ENCODE results near the gene MRPL10. TPM values are rescaled to one million over a fixed set of nuclear protein-coding genes. Genes with fewer than 3 reads are reported as not detected.
"Not testable (repeated sequence)": the region's sequence is repeated elsewhere in the genome, so short reads cannot be mapped to it uniquely, and the experiment has no call there.

MRPL10 gene
- total and polyA plus RNA-seq, 12 donors, result 44.2 to 72.3 (median 61.9) TPM

- intact Hi-C loops (cut with DNase I), result loop anchor here in 1 of 10 donors (5.0 kb wide), 1 partner anchor 112 kb away; no protein-coding TSS in a partner anchor
- Histone ChIP-seq H3K27ac (no peak overlapping the region), H3K27me3 (peaks cover 20 to 73% (median 62%) of the 10 kb centered on the region in 7 donors), H3K9me3 (peaks cover 0 to 17% (median 0%) of the 10 kb centered on the region in 11 donors), H3K4me1 (peaks cover 0 to 4% (median 0%) of the 10 kb centered on the region in 9 donors), H3K4me3 (no peak overlapping the region), H3K36me3 (no peaks in the 10 kb centered on the region)
- WGBS, 2 donors, result 50 to 67% methylated on average over 1 of the region's 1 CpG
- DNase-seq (no peak), ATAC-seq (no peak)
- TF ChIP-seq, protein P1, sequence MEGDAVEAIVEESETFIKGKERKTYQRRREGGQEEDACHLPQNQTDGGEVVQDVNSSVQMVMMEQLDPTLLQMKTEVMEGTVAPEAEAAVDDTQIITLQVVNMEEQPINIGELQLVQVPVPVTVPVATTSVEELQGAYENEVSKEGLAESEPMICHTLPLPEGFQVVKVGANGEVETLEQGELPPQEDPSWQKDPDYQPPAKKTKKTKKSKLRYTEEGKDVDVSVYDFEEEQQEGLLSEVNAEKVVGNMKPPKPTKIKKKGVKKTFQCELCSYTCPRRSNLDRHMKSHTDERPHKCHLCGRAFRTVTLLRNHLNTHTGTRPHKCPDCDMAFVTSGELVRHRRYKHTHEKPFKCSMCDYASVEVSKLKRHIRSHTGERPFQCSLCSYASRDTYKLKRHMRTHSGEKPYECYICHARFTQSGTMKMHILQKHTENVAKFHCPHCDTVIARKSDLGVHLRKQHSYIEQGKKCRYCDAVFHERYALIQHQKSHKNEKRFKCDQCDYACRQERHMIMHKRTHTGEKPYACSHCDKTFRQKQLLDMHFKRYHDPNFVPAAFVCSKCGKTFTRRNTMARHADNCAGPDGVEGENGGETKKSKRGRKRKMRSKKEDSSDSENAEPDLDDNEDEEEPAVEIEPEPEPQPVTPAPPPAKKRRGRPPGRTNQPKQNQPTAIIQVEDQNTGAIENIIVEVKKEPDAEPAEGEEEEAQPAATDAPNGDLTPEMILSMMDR (IDR thresholded peaks at IDR 0.05), result no peak
These were observed 56.3 kb downstream of the MRPL10 start for GRCh38 chr17:47774987-47775580.

DNA sequence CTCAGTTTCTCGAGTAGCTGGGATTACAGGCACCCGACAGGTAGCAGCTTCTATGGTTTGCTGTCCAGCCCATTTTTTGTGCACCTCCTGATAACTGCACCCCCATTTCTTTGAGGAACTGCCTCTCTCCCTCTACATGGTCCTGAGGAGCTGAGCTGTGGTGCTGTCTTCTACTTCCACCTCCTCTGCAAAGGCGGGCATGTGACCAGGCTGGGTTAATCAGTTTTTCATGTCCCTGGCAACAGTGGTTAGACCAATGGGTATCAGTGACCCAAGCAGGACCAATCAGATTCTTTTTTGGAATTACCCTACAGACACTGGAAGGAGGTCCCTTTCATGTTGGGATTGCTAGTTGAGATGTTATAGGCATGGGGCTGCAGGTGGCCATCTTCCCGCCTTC is 57.0 kb downstream of the MRPL10 start:
- 63 to 82% methylated on average over 4 of the region's 4 CpGs for WGBS, 2 donors
- Histone ChIP-seq H3K9me3 (peaks cover 0 to 17% (median 0%) of the 10 kb centered on the region in 11 donors), H3K27ac (no peak overlapping the region), H3K4me3 (no peak overlapping the region), H3K4me1 (peaks cover 0 to 4% (median 0%) of the 10 kb centered on the region in 9 donors), H3K27me3 (peaks cover 20 to 65% (median 57%) of the 10 kb centered on the region in 7 donors), H3K36me3 (no peaks in the 10 kb centered on the region)
- TF ChIP-seq, protein P1 (IDR thresholded peaks at IDR 0.05), result no peak
- intact Hi-C loops (cut with DNase I), result no loop called here
- ATAC-seq (no peak), DNase-seq (no peak)

DNA sequence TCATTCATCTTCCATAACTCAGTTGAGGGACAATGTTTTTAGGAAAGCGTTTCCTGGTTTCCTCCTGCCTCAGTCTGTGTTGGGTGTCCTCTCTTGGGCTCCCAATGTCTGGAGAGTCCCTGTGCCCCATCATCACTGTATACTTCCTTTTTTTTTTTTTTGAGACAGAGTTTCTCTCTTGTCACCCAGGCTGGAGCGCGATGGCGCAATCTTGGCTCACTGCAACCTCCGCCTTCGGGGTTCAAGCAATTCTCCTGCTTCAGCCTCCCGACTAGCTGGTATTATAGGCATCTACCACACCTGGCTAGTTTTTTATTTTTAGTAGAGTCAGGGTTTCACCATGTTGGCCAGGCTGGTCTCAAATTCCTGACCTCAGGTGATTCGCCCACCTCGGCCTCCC is 57.7 kb downstream of the MRPL10 start:
- H3K4me3 ChIP-seq; H3K4me1 ChIP-seq; intact Hi-C loops (cut with DNase I); DNase-seq; H3K27ac ChIP-seq; ATAC-seq; H3K36me3 ChIP-seq: not testable (repeated sequence)
- H3K27me3 ChIP-seq, result peaks cover 20 to 61% (median 54%) of the 10 kb centered on the region in 7 donors
- WGBS, 2 donors, result 87 to 90% methylated on average over 9 of the region's 9 CpGs
- peaks cover 0 to 17% (median 0%) of the 10 kb centered on the region in 11 donors for H3K9me3 ChIP-seq

Other genes starting within 250 kb of the MRPL10 start
- gene KPNB1, start 181.6 kb downstream of the MRPL10 start, total RNA-seq, result 100 to 1,000 TPM; 167 to 236 (median 190) TPM
- gene KPNB1, start 181.6 kb downstream of the MRPL10 start, polyA plus RNA-seq, result 10 to 100 TPM; 30.6 to 66.4 TPM
- gene TBKBP1, start 137.4 kb downstream of the MRPL10 start, total RNA-seq, result 10 to 100 TPM in 9 of 10 donors, 1 to 10 TPM in 1; 8.4 to 19.9 (median 12.6) TPM
- gene TBKBP1, start 137.4 kb downstream of the MRPL10 start, polyA plus RNA-seq, result 10 to 100 TPM in 1 of 2 donors, 1 to 10 TPM in 1; 9.9 to 27.9 TPM
- gene TBX21, start 98.3 kb downstream of the MRPL10 start, total RNA-seq, result 1 to 10 TPM in 1 of 10 donors, under 1 TPM in 5, not detected in 4; 0.11 to 2.0 (median 0.29) TPM
- under 1 TPM; 0.07 to 0.15 TPM for gene TBX21, start 98.3 kb downstream of the MRPL10 start, polyA plus RNA-seq
- gene OSBPL7, start 9.7 kb downstream of the MRPL10 start, total RNA-seq, result 1 to 10 TPM; 2.8 to 8.7 (median 5.1) TPM
- 1 to 10 TPM; 3.1 to 9.6 TPM for gene OSBPL7, start 9.7 kb downstream of the MRPL10 start, polyA plus RNA-seq
- under 1 TPM in 7 of 10 donors, not detected in 3; 0.14 to 0.53 (median 0.34) TPM for gene LRRC46, start 129 bp upstream of the MRPL10 start, total RNA-seq
- under 1 TPM; 0.19 to 0.95 TPM for gene LRRC46, start 129 bp upstream of the MRPL10 start, polyA plus RNA-seq
- gene SCRN2, start 9.7 kb upstream of the MRPL10 start, total RNA-seq, result 10 to 100 TPM; 25.6 to 38.2 (median 34.5) TPM
- gene SCRN2, start 9.7 kb upstream of the MRPL10 start, polyA plus RNA-seq, result 10 to 100 TPM; 20.6 to 82.5 TPM
- gene SP6, start 19.6 kb upstream of the MRPL10 start, total RNA-seq, result under 1 TPM; 0.05 to 0.51 (median 0.20) TPM
- gene SP6, start 19.6 kb upstream of the MRPL10 start, polyA plus RNA-seq, result 1 to 10 TPM in 1 of 2 donors, under 1 TPM in 1; 0.22 to 1.9 TPM
- gene SP2, start 64.7 kb upstream of the MRPL10 start, total RNA-seq, result 10 to 100 TPM; 13.0 to 18.3 (median 15.9) TPM
- 1 to 10 TPM; 4.3 to 8.0 TPM for gene SP2, start 64.7 kb upstream of the MRPL10 start, polyA plus RNA-seq
- 10 to 100 TPM; 22.8 to 37.0 (median 31.5) TPM for gene PNPO, start 110.0 kb upstream of the MRPL10 start, total RNA-seq
- 10 to 100 TPM in 1 of 2 donors, 1 to 10 TPM in 1; 9.5 to 10.9 TPM for gene PNPO, start 110.0 kb upstream of the MRPL10 start, polyA plus RNA-seq
- not detected for gene PRR15L, start 126.3 kb upstream of the MRPL10 start, total RNA-seq
- gene PRR15L, start 126.3 kb upstream of the MRPL10 start, polyA plus RNA-seq, result not detected
- gene CDK5RAP3, start 139.6 kb upstream of the MRPL10 start, total RNA-seq, result 10 to 100 TPM; 44.0 to 71.2 (median 62.3) TPM
- gene CDK5RAP3, start 139.6 kb upstream of the MRPL10 start, polyA plus RNA-seq, result 100 to 1,000 TPM in 1 of 2 donors, 10 to 100 TPM in 1; 69.9 to 143 TPM
- gene COPZ2, start 206.3 kb upstream of the MRPL10 start, total RNA-seq, result 10 to 100 TPM; 45.3 to 67.3 (median 60.7) TPM
- gene COPZ2, start 206.3 kb upstream of the MRPL10 start, polyA plus RNA-seq, result 10 to 100 TPM; 17.5 to 54.1 TPM
- 1,000 to 10,000 TPM in 1 of 10 donors, 100 to 1,000 TPM in 9; 443 to 1,033 (median 704) TPM for gene NFE2L1, start 216.8 kb upstream of the MRPL10 start, total RNA-seq
- 100 to 1,000 TPM; 108 to 251 TPM for gene NFE2L1, start 216.8 kb upstream of the MRPL10 start, polyA plus RNA-seq